Spleen (tissue), 7 donors: ENCODE measurements around the gene UCN2.

Experiments
- CTCF ChIP-seq, 11 experiments: fragments of 200-600 bp in 7 of 11; fragments of 450-650 bp in 4 of 11; sonication (generic) in 4 of 11; IDR thresholded peaks in 8 of 11; conservative IDR thresholded peaks in 3 of 11; 1 replicate in 7 of 11; 2 replicates in 4 of 11; pipeline versions ENCODE4 v1.4.0 to v1.8.0; 2016 to 2021; ENCODE audit warnings: antibody characterized with exemption in 11 of 11, inconsistent platforms in 4 of 11, mild to moderate bottlenecking in 1 of 11
- POLR2A ChIP-seq, 3 donors: fragments of 450-650 bp; IDR thresholded peaks; one replicate each; pipeline ENCODE4 v1.5.1; 2017; ENCODE audit warnings: antibody characterized with exemption in 3 of 3, mild to moderate bottlenecking in 1 of 3
- donor health status: DM: no; HTN: no; CAD: no; lungs with moderate emphysema.
- donor health status: DM: no; HTN: no; CAD: no.
- donor health status: DM: no; HTN: no; CAD: no.

- TF ChIP-seq CTCF (IDR thresholded peaks at IDR 0.05 in 8 of 11, conservative IDR thresholded peaks at IDR 0.05 in 3 of 11), result no peak
- no peak for TF ChIP-seq POLR2A (IDR thresholded peaks at IDR 0.05)
These were observed 49.0 kb downstream of the UCN2 start for GRCh38 chr3:48514431-48515227.
